Brain pericyte (primary cell): Measurements from ENCODE around the gene ITIH4.

ENCODE experiments used
- DNase-seq: peaks from one replicate; pipeline ENCODE4 v3.0.0-alpha.2; 2012; ENCODE audit warnings: low read depth, low spot score

ITIH4 gene

GRCh38 chr3:52848617-52849016 is 18.1 kb upstream of the ITIH4 start:
- DNase-seq, result no peak

GRCh38 chr3:52847726-52848125 is 17.3 kb upstream of the ITIH4 start:
- no peak for DNase-seq

GRCh38 chr3:52847241-52847640 is 16.8 kb upstream of the ITIH4 start:
- no peak for DNase-seq

GRCh38 chr3:52846432-52846965 is 16.0 kb upstream of the ITIH4 start:
- DNase-seq, result no peak

GRCh38 chr3:52845691-52846431 is 15.4 kb upstream of the ITIH4 start:
- no peak for DNase-seq

- DNase-seq, result no peak
Observed at GRCh38 chr3:52845157-52845556, 14.7 kb upstream of the ITIH4 start.

GRCh38 chr3:52844290-52844975 is 14.0 kb upstream of the ITIH4 start:
- no peak for DNase-seq

GRCh38 chr3:52843881-52844280 is 13.4 kb upstream of the ITIH4 start:
- DNase-seq, result no peak

GRCh38 chr3:52843108-52843865 is 12.8 kb upstream of the ITIH4 start:
- no peak for DNase-seq

GRCh38 chr3:52842424-52842823 is 12.0 kb upstream of the ITIH4 start:
- no peak for DNase-seq

GRCh38 chr3:52841981-52842340 is 11.5 kb upstream of the ITIH4 start:
- DNase-seq, result no peak

GRCh38 chr3:52841211-52841980 is 10.9 kb upstream of the ITIH4 start:
- DNase-seq, result no peak

- DNase-seq, result no peak
Observed at GRCh38 chr3:52839892-52840545, 9.5 kb upstream of the ITIH4 start.

- no peak for DNase-seq
Observed at GRCh38 chr3:52839268-52839575, 8.8 kb upstream of the ITIH4 start.

- no peak for DNase-seq
Observed at GRCh38 chr3:52838561-52839267, 8.2 kb upstream of the ITIH4 start.

- DNase-seq, result no peak
Observed at GRCh38 chr3:52836986-52837385, 6.5 kb upstream of the ITIH4 start.

GRCh38 chr3:52836471-52836845 is 6.0 kb upstream of the ITIH4 start:
- DNase-seq, result no peak

GRCh38 chr3:52835766-52836470 is 5.4 kb upstream of the ITIH4 start:
- no peak for DNase-seq

- peak; percentile 65 for DNase-seq
Observed at GRCh38 chr3:52834871-52835501, 4.5 kb upstream of the ITIH4 start, which contains the start of gene MUSTN1. Gene MUSTN1 (minus strand): TSS chr3:52835019. CDS start chr3:52834948, 71 bp downstream.
